Measurements from ENCODE around the gene STPG2.

The STPG2 gene

GRCh38 chr4:98093662-98094061 is 49.6 kb downstream of the STPG2 start:
- no peak for DNase-seq (ENCODE audit: low spot score)

GRCh38 chr4:98092833-98093439 is 50.3 kb downstream of the STPG2 start:
- peak; percentile 2 for DNase-seq (ENCODE audit: low spot score)

- DNase-seq (ENCODE audit: low spot score) = no peak
These were observed 61.3 kb downstream of the STPG2 start for GRCh38 chr4:98081936-98082335.

- DNase-seq (ENCODE audit: low spot score) = no peak
These were observed 74.8 kb downstream of the STPG2 start for GRCh38 chr4:98068495-98068894.

- no peak for DNase-seq (ENCODE audit: low spot score)
These were observed 87.3 kb downstream of the STPG2 start for GRCh38 chr4:98055800-98056501.

GRCh38 chr4:98046665-98047064 is 96.6 kb downstream of the STPG2 start:
- no peak for DNase-seq (ENCODE audit: low spot score)

- DNase-seq (ENCODE audit: low spot score) = no peak
These were observed 113.2 kb downstream of the STPG2 start for GRCh38 chr4:98030059-98030458.

- no peak for DNase-seq (ENCODE audit: low spot score)
These were observed 115.4 kb downstream of the STPG2 start for GRCh38 chr4:98027827-98028226.

GRCh38 chr4:98026362-98026761 is 116.9 kb downstream of the STPG2 start:
- DNase-seq (ENCODE audit: low spot score) = no peak

GRCh38 chr4:98006814-98007412 is 136.4 kb downstream of the STPG2 start:
- DNase-seq (ENCODE audit: low spot score) = no peak

GRCh38 chr4:98006060-98006459 is 137.2 kb downstream of the STPG2 start:
- no peak for DNase-seq (ENCODE audit: low spot score)

- DNase-seq (ENCODE audit: low spot score) = no peak
These were observed 142.3 kb downstream of the STPG2 start for GRCh38 chr4:98000940-98001339.

- no peak for DNase-seq (ENCODE audit: low spot score)
These were observed 145.1 kb downstream of the STPG2 start for GRCh38 chr4:97998203-97998602.

- no peak for DNase-seq (ENCODE audit: low spot score)
These were observed 148.4 kb downstream of the STPG2 start for GRCh38 chr4:97994765-97995465.

GRCh38 chr4:97990409-97990808 is 152.9 kb downstream of the STPG2 start:
- DNase-seq (ENCODE audit: low spot score) = no peak

GRCh38 chr4:97987019-97987648 is 156.1 kb downstream of the STPG2 start:
- no peak for DNase-seq (ENCODE audit: low spot score)

GRCh38 chr4:97984545-97985131 is 158.6 kb downstream of the STPG2 start:
- DNase-seq (ENCODE audit: low spot score) = no peak

- DNase-seq (ENCODE audit: low spot score) = no peak
These were observed 164.3 kb downstream of the STPG2 start for GRCh38 chr4:97978791-97979488.

- no peak for DNase-seq (ENCODE audit: low spot score)
These were observed 189.9 kb downstream of the STPG2 start for GRCh38 chr4:97953171-97953941.

- DNase-seq (ENCODE audit: low spot score) = no peak
These were observed 190.5 kb downstream of the STPG2 start for GRCh38 chr4:97952763-97953162.

GRCh38 chr4:97950836-97951235 is 192.4 kb downstream of the STPG2 start:
- no peak for DNase-seq (ENCODE audit: low spot score)

Measured in CD4-positive, alpha-beta T cell treated with Interleukin-15 for 4 hours (primary cell).